H9 (cell line): ENCODE data around the gene SLC35G6. TPM values are rescaled to one million over a fixed set of nuclear protein-coding genes. Genes with fewer than 3 reads are reported as not detected.

ENCODE experiments used
- DNase-seq: peaks from one replicate; pipeline ENCODE4 v3.0.0-alpha.2; 2017
- H2AFZ ChIP-seq: one replicate; pipeline ENCODE4 v1.6.1; 2013; ENCODE audit warnings: mild to moderate bottlenecking, low read length, control low read depth, moderate library complexity
- H2AK5ac ChIP-seq: 2 replicates; pipeline ENCODE4 v1.6.1; 2013; ENCODE audit warnings: low read length, control low read depth, mixed read lengths; ENCODE audit not compliant: insufficient read length
- H2BK120ac ChIP-seq: one replicate; pipeline ENCODE4 v1.6.1; 2013; ENCODE audit warnings: low read depth, mild to moderate bottlenecking, low read length, control low read depth, inconsistent platforms; ENCODE audit not compliant: poor library complexity, severe bottlenecking
- H2BK12ac ChIP-seq: 2 replicates; pipeline ENCODE4 v1.6.1; 2013; ENCODE audit warnings: low read length, control low read depth, mixed read lengths, low read depth; ENCODE audit not compliant: insufficient read length
- H2BK15ac ChIP-seq: 2 replicates; pipeline ENCODE4 v1.6.1; 2013; ENCODE audit warnings: low read depth, low read length, control low read depth
- H2BK20ac ChIP-seq: one replicate; pipeline ENCODE4 v1.6.1; 2013; ENCODE audit warnings: low read depth, mild to moderate bottlenecking, low read length, control low read depth, inconsistent platforms; ENCODE audit not compliant: poor library complexity, severe bottlenecking
- H2BK5ac ChIP-seq: 2 replicates; pipeline ENCODE4 v1.6.1; 2013; ENCODE audit warnings: low read length, control low read depth, mixed read lengths; ENCODE audit not compliant: insufficient read length
- H3K14ac ChIP-seq: 2 replicates; pipeline ENCODE4 v1.6.1; 2013; ENCODE audit warnings: low read length, control low read depth; ENCODE audit not compliant: insufficient read depth
- H3K18ac ChIP-seq: 2 replicates; pipeline ENCODE4 v1.6.1; 2013; ENCODE audit warnings: low read depth, mild to moderate bottlenecking, mixed read lengths, low read length, control low read depth; ENCODE audit not compliant: insufficient read length
- H3K23ac ChIP-seq: 2 replicates; pipeline ENCODE4 v1.6.1; 2013; ENCODE audit warnings: low read length, control low read depth, mixed read lengths, low read depth; ENCODE audit not compliant: insufficient read length
- H3K23me2 ChIP-seq: 2 replicates; pipeline ENCODE4 v1.6.1; 2013; ENCODE audit warnings: low read depth, mild to moderate bottlenecking, mixed read lengths, low read length, control low read depth; ENCODE audit not compliant: insufficient read length, poor library complexity, severe bottlenecking
- H3K27ac ChIP-seq: 2 replicates; pipeline ENCODE4 v1.5.1; 2013; ENCODE audit warnings: low read length, control low read depth, mixed read lengths, low read depth; ENCODE audit not compliant: insufficient read length
- H3K27me3 ChIP-seq: 2 replicates; pipeline ENCODE4 v1.6.1; 2013; ENCODE audit warnings: low read length, control low read depth, inconsistent platforms; ENCODE audit not compliant: insufficient read depth
- H3K4ac ChIP-seq: 2 replicates; pipeline ENCODE4 v1.6.1; 2013; ENCODE audit warnings: low read depth, mild to moderate bottlenecking, control low read depth, inconsistent platforms, low read length, moderate library complexity
- H3K4me1 ChIP-seq: 2 replicates; pipeline ENCODE4 v1.6.1; 2013; ENCODE audit warnings: low read length, control low read depth, inconsistent platforms; ENCODE audit not compliant: insufficient read depth
- H3K4me2 ChIP-seq: 2 replicates; pipeline ENCODE4 v1.6.1; 2013; ENCODE audit warnings: low read length, control low read depth, mixed read lengths; ENCODE audit not compliant: insufficient read length, insufficient read depth
- H3K56ac ChIP-seq: 2 replicates; pipeline ENCODE4 v1.6.1; 2013; ENCODE audit warnings: low read depth, mild to moderate bottlenecking, mixed read lengths, low read length, control low read depth; ENCODE audit not compliant: insufficient read length
- H3K79me1 ChIP-seq: 2 replicates; pipeline ENCODE4 v1.6.1; 2013; ENCODE audit warnings: low read depth, mild to moderate bottlenecking, moderate library complexity, low read length, control low read depth, inconsistent platforms; ENCODE audit not compliant: insufficient read depth, poor library complexity, severe bottlenecking
- H3K79me2 ChIP-seq: 2 replicates; pipeline ENCODE4 v1.6.1; 2013; ENCODE audit warnings: low read length, control low read depth, inconsistent platforms; ENCODE audit not compliant: insufficient read depth
- H3K9ac ChIP-seq: 2 replicates; pipeline ENCODE4 v1.6.1; 2013; ENCODE audit warnings: low read length, control low read depth, mixed read lengths; ENCODE audit not compliant: insufficient read length; ENCODE audit errors: extremely low read depth
- H3K9me3 ChIP-seq: one replicate; pipeline ENCODE4 v1.6.1; 2013; ENCODE audit warnings: low read depth, low read length, inconsistent platforms; ENCODE audit not compliant: control insufficient read depth
- H3T11ph ChIP-seq: one replicate; pipeline ENCODE4 v1.6.1; 2013; ENCODE audit warnings: mild to moderate bottlenecking, low read length, control low read depth, inconsistent platforms
- H4K20me1 ChIP-seq: one replicate; pipeline ENCODE4 v1.6.1; 2013; ENCODE audit not compliant: control insufficient read depth, insufficient read length, insufficient read depth
- H4K5ac ChIP-seq: 2 replicates; pipeline ENCODE4 v1.6.1; 2013; ENCODE audit warnings: low read depth, mild to moderate bottlenecking, mixed read lengths, low read length, control low read depth; ENCODE audit not compliant: insufficient read length
- H4K8ac ChIP-seq: replicated peaks from 2 replicates; pipeline ENCODE4 v1.6.1; 2013; ENCODE audit warnings: low read length, control low read depth, mixed read lengths, low read depth; ENCODE audit not compliant: insufficient read length
- H4K91ac ChIP-seq: 2 replicates; pipeline ENCODE4 v1.6.1; 2013; ENCODE audit warnings: low read depth, mild to moderate bottlenecking, moderate library complexity, mixed read lengths, low read length, control low read depth; ENCODE audit not compliant: insufficient read length
- H3K27ac Mint-ChIP-seq, 3 experiments: 2 replicates in 2 of 3; 3 replicates in 1 of 3; pipeline ENCODE4 v1.8.0; 2020 to 2021; ENCODE audit warnings: mixed read lengths in 3 of 3, mild to moderate bottlenecking in 1 of 3, moderate library complexity in 1 of 3
- H3K27me3 Mint-ChIP-seq: 2 replicates; pipeline ENCODE4 v1.8.0; 2021; ENCODE audit warnings: low read depth, mild to moderate bottlenecking, moderate library complexity, mixed read lengths
- H3K36me3 Mint-ChIP-seq, 3 experiments: 2 replicates in 2 of 3; 3 replicates in 1 of 3; pipeline ENCODE4 v1.8.0; 2020 to 2021; ENCODE audit warnings: low read depth in 3 of 3, mixed read lengths in 3 of 3; ENCODE audit not compliant: insufficient read depth in 1 of 3
- H3K4me1 Mint-ChIP-seq, 2 experiments: 2 replicates each; pipeline ENCODE4 v1.8.0; 2020; ENCODE audit warnings: mixed read lengths in 2 of 2
- H3K4me3 Mint-ChIP-seq, 2 experiments: 2 replicates in 1 of 2; 3 replicates in 1 of 2; pipeline ENCODE4 v1.8.0; 2020 to 2021; ENCODE audit warnings: mild to moderate bottlenecking in 2 of 2, mixed read lengths in 2 of 2, moderate library complexity in 1 of 2
- H3K9me3 Mint-ChIP-seq, 2 experiments: 2 replicates in 1 of 2; 3 replicates in 1 of 2; pipeline ENCODE4 v1.8.0; 2020; ENCODE audit warnings: mild to moderate bottlenecking in 2 of 2, mixed read lengths in 2 of 2, moderate library complexity in 1 of 2
- CTCF ChIP-seq: fragments of 200-600 bp; sonication (generic); conservative IDR thresholded peaks from 3 replicates; pipeline ENCODE4 v1.8.0; 2021; ENCODE audit warnings: antibody characterized with exemption, mild to moderate bottlenecking
- WGBS: extraction: QIAGEN DNeasy Blood & Tissue Kit; methylation state at CpG from one replicate; pipeline ENCODE4 v1.1.7; 2013; ENCODE audit warnings: missing lambda C conversion rate, low lambda C conversion rate, mixed read lengths; ENCODE audit not compliant: insufficient read length; ENCODE audit errors: extremely low coverage; 5-methylcytosine and 5-hydroxymethylcytosine counted together
- total RNA-seq: library from RNA; stranded (reverse); gene quantifications from 2 replicates; pipeline ENCODE4 v1.2.1, GENCODE V29; 2021

The SLC35G6 gene
- total RNA-seq, 1 experiment from 2014 or later = not detected

GRCh38 chr17:7439462-7440112 lies 41.7 kb upstream of the SLC35G6 start, which contains the start of gene FGF11:
Gene FGF11 (plus strand): TSS chr17:7439512. CDS start chr17:7439621, 109 bp downstream.
- Histone ChIP-seq H3K56ac (no peak within 1 kb of the TSS), H3K27ac (peak within 1 kb of the TSS; percentile 1), H2BK12ac (no peak within 1 kb of the TSS), H3K18ac (no peak within 1 kb of the TSS), H4K20me1 (no peaks in the 10 kb centered on the region), H3K23me2 (peaks cover 33% of the 10 kb centered on the region), H2BK120ac (no peak within 1 kb of the TSS), H3K4ac (no peak within 1 kb of the TSS), H2BK20ac (no peak within 1 kb of the TSS), H3K4me2 (peak within 1 kb of the TSS; percentile 60), H3K27me3 (peaks cover 7% of the 10 kb centered on the region), H3K79me2 (no peaks in the 10 kb centered on the region), H3T11ph (no peak within 1 kb of the TSS), H4K91ac (no peak within 1 kb of the TSS), H2BK5ac (no peak within 1 kb of the TSS), H2AFZ (no peak within 1 kb of the TSS), H2AK5ac (no peak within 1 kb of the TSS), H4K8ac (no peak within 1 kb of the TSS), H3K4me1 (no peaks in the 10 kb centered on the region; the same call in 1 of the 2 replicates), H3K79me1 (no peaks in the 10 kb centered on the region), H3K14ac (no peak within 1 kb of the TSS), H3K9ac (peak within 1 kb of the TSS; percentile 73), H3K9me3 (no peaks in the 10 kb centered on the region), H4K5ac (peak within 1 kb of the TSS; percentile 53), H3K23ac (no peak within 1 kb of the TSS), H2BK15ac (no peak within 1 kb of the TSS)
- H3K36me3 Mint-ChIP-seq = peaks cover 0 to 13% (median 2%) of the 10 kb centered on the region in 3 experiments; a peak in 3 of 7 replicates
- WGBS = no CpG with 5 or more reads among the region's 50 CpGs
- peak within 1 kb of the TSS; percentile 93 to 98 for H3K4me3 Mint-ChIP-seq
- no peak for TF ChIP-seq CTCF
- DNase-seq = no peak
- H3K4me1 Mint-ChIP-seq = peaks cover 34 to 42% of the 10 kb centered on the region in 2 experiments
- H3K27me3 Mint-ChIP-seq = peaks cover 32% of the 10 kb centered on the region
- H3K27ac Mint-ChIP-seq = peak within 1 kb of the TSS; percentile 97 to 99 (median 99)
- H3K9me3 Mint-ChIP-seq = no peaks in the 10 kb centered on the region
